Endodermal cell (in vitro differentiated cells): ENCODE results near the gene NECTIN3. TPM values are rescaled to one million over a fixed set of nuclear protein-coding genes. Genes with fewer than 3 reads are reported as not detected.
A peak's percentile ranks its signal among the peaks of the same experiment; 100 is the strongest.

Experiments
- DNase-seq: peaks from one replicate; pipeline ENCODE4 v3.0.0-alpha.2; 2017
- H3K27ac ChIP-seq: 2 replicates; pipeline ENCODE4 v1.5.1; 2013; ENCODE audit warnings: mild to moderate bottlenecking, low read depth, low read length, moderate library complexity
- H3K27me3 ChIP-seq: 2 replicates; pipeline ENCODE4 v1.6.1; 2013; ENCODE audit warnings: mild to moderate bottlenecking, low read length, moderate library complexity; ENCODE audit not compliant: insufficient read depth, control insufficient read depth, poor library complexity, severe bottlenecking
- H3K36me3 ChIP-seq: 2 replicates; pipeline ENCODE4 v1.7.0; 2013; ENCODE audit warnings: mild to moderate bottlenecking, low read length, moderate library complexity; ENCODE audit not compliant: control insufficient read depth, insufficient read depth
- H3K4me1 ChIP-seq: one replicate; pipeline ENCODE4 v1.7.0; 2013; ENCODE audit warnings: low read length; ENCODE audit not compliant: control insufficient read depth, insufficient read depth
- H3K4me3 ChIP-seq: 2 replicates; pipeline ENCODE4 v1.5.1; 2013; ENCODE audit warnings: mild to moderate bottlenecking, low read length, moderate library complexity
- H3K9ac ChIP-seq: 2 replicates; pipeline ENCODE4 v1.6.1; 2013; ENCODE audit warnings: mild to moderate bottlenecking, low read length, moderate library complexity; ENCODE audit not compliant: poor library complexity, severe bottlenecking; ENCODE audit errors: extremely low read depth
- H3K9me3 ChIP-seq: 2 replicates; pipeline ENCODE4 v1.6.1; 2013; ENCODE audit warnings: mild to moderate bottlenecking, low read length, moderate library complexity; ENCODE audit not compliant: control insufficient read depth
- H3K27ac Mint-ChIP-seq: 2 replicates; pipeline ENCODE4 v1.8.0; 2020; ENCODE audit warnings: mixed read lengths
- H3K27me3 Mint-ChIP-seq: 2 replicates; pipeline ENCODE4 v1.8.0; 2021; ENCODE audit warnings: mild to moderate bottlenecking, mixed read lengths; ENCODE audit not compliant: insufficient read depth
- H3K36me3 Mint-ChIP-seq: 2 replicates; pipeline ENCODE4 v1.8.0; 2020; ENCODE audit warnings: low read depth, mixed read lengths
- H3K4me1 Mint-ChIP-seq: 2 replicates; pipeline ENCODE4 v1.8.0; 2020; ENCODE audit warnings: mixed read lengths
- H3K4me3 Mint-ChIP-seq: 2 replicates; pipeline ENCODE4 v1.8.0; 2020; ENCODE audit warnings: mild to moderate bottlenecking, moderate library complexity, mixed read lengths
- H3K9me3 Mint-ChIP-seq: 2 replicates; pipeline ENCODE4 v1.8.0; 2020; ENCODE audit warnings: mild to moderate bottlenecking, mixed read lengths
- CTCF ChIP-seq: fragments of 200-600 bp; sonication (generic); conservative IDR thresholded peaks from 2 replicates; pipeline ENCODE4 v1.5.0; 2021; ENCODE audit warnings: antibody characterized with exemption, mild to moderate bottlenecking
- WGBS, 2 experiments: methylation state at CpG; one replicate each; pipeline versions ENCODE4 v1.1.5 to v1.1.7; 2013; ENCODE audit warnings: missing lambda C conversion rate in 2 of 2, mixed read lengths in 1 of 2; ENCODE audit not compliant: insufficient coverage in 1 of 2, insufficient read length in 1 of 2; 5-methylcytosine and 5-hydroxymethylcytosine counted together
- total RNA-seq, 2 donors: library from RNA; stranded (reverse); fragmentation: NEBNext Ultra II Directional in 1 of 2; extraction: Animal tissue kit (Norgen Biotek cat#: 25700) in 1 of 2; gene quantifications; 2 replicates in 1 of 2; 3 replicates in 1 of 2; pipeline ENCODE4 v1.2.1, GENCODE V29; 2021

The NECTIN3 gene
- total RNA-seq, 2 donors from 2014 or later: 16.4 to 18.9 TPM

- H3K27me3 Mint-ChIP-seq: peaks cover 37% of the 10 kb centered on the region
- no peaks in the 10 kb centered on the region for H3K9me3 Mint-ChIP-seq
- H3K27me3 ChIP-seq: peaks cover 87% of the 10 kb centered on the region
- peaks cover 21% of the 10 kb centered on the region for H3K4me1 Mint-ChIP-seq
- H3K36me3 Mint-ChIP-seq: no peaks in the 10 kb centered on the region
- WGBS, 2 experiments: 71 to 100% methylated on average over 1 of the region's 1 CpG
- no peak for TF ChIP-seq CTCF
- no peaks in the 10 kb centered on the region for H3K4me1 ChIP-seq
- no peak overlapping the region for H3K4me3 Mint-ChIP-seq
- H3K9ac ChIP-seq: no peak overlapping the region
- no peak for DNase-seq
- no peak overlapping the region for H3K27ac Mint-ChIP-seq
- no peaks in the 10 kb centered on the region for H3K36me3 ChIP-seq
- H3K4me3 ChIP-seq: no peak overlapping the region
- no peak overlapping the region for H3K27ac ChIP-seq
- no peaks in the 10 kb centered on the region for H3K9me3 ChIP-seq
Measured at GRCh38 chr3:111068574-111068973, 3.0 kb upstream of the NECTIN3 start.

- Mint-ChIP-seq H3K36me3 (no peaks in the 10 kb centered on the region), H3K27me3 (peaks cover 50% of the 10 kb centered on the region), H3K4me1 (peaks cover 22% of the 10 kb centered on the region), H3K9me3 (no peaks in the 10 kb centered on the region), H3K4me3 (peak overlapping the region; percentile 84), H3K27ac (peak overlapping the region; percentile 12)
- Histone ChIP-seq H3K36me3 (no peaks in the 10 kb centered on the region), H3K9me3 (no peaks in the 10 kb centered on the region), H3K4me3 (peak overlapping the region; percentile 81), H3K27me3 (peaks cover 87% of the 10 kb centered on the region), H3K9ac (no peak overlapping the region), H3K4me1 (no peaks in the 10 kb centered on the region), H3K27ac (peak overlapping the region; percentile 81)
- TF ChIP-seq CTCF: no peak
- WGBS, 2 experiments: 3 to 6% methylated on average over 19 to 25 of the region's 25 CpGs
- DNase-seq: peak; percentile 69
Measured at GRCh38 chr3:111069974-111070771, 1.4 kb upstream of the NECTIN3 start.

- no peak overlapping the region for H3K9ac ChIP-seq
- H3K27ac Mint-ChIP-seq: peak overlapping the region; percentile 12
- TF ChIP-seq CTCF: no peak
- peaks cover 22% of the 10 kb centered on the region for H3K4me1 Mint-ChIP-seq
- H3K27me3 Mint-ChIP-seq: peaks cover 51% of the 10 kb centered on the region
- no peak for DNase-seq
- H3K9me3 Mint-ChIP-seq: no peaks in the 10 kb centered on the region
- peak overlapping the region; percentile 84 for H3K4me3 Mint-ChIP-seq
- peak overlapping the region; percentile 81 for H3K27ac ChIP-seq
- H3K36me3 ChIP-seq: no peaks in the 10 kb centered on the region
- H3K36me3 Mint-ChIP-seq: no peaks in the 10 kb centered on the region
- H3K9me3 ChIP-seq: no peaks in the 10 kb centered on the region
- no peaks in the 10 kb centered on the region for H3K4me1 ChIP-seq
- WGBS, 2 experiments: 0% methylated on average over 2 to 21 of the region's 23 CpGs
- peak overlapping the region; percentile 81 for H3K4me3 ChIP-seq
- peaks cover 82% of the 10 kb centered on the region for H3K27me3 ChIP-seq
Measured at GRCh38 chr3:111070772-111071256, 802 bp upstream of the NECTIN3 start.
